Metanephros (tissue), 1 donor: Measurements from ENCODE around the gene PDK2. TPM values are rescaled to one million over a fixed set of nuclear protein-coding genes. Genes with fewer than 3 reads are reported as not detected.

Experiments
- total RNA-seq: library from RNA; depleted of rRNA; stranded (reverse); fragments of >200 nt; gene quantifications from one replicate; pipeline ENCODE4 v1.2.3, GENCODE V29; 2014

The PDK2 gene
- total RNA-seq: 76.7 TPM

DNA sequence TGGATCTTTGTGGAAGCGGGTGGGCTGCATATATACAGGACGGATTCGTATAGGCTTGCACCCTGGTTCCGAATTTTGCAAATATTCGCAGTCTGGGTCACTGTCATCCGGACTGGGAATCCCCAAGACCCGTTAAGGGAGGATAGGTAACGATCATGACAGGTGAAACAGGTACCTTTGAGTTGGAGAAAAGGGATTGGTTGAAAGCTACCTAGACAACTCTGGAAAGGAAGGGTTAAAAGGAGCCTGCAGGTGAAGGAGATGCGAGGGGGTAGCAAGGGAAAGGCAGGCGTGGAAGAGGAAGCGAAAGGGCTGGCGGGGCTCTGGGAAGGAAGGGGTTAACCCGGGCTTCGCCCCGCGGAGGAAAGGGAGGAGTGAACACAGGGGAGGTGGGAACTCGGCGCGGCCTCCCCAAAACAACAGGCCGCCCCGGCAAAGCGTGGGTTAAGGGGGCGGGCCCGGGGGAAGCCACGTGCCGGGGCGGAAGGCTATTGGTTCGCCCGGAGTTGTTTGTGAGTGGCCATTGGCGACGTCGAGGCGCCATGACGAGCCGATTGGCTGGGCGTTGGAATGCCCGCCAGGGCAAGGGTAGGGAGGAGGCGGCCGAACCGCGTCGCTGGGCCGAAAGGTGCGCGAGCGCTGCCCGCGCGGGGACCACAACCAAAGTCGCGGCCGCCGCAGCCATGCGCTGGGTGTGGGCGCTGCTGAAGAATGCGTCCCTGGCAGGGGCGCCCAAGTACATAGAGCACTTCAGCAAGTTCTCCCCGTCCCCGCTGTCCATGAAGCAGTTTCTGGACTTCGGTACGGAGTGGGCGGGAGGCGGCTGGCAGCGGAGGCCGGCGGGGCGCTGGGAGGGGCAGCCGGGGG lies at the start of gene PDK2:
TSS of gene PDK2 (plus strand) at position 599 of the 867 bp plus-strand sequence. CDS start at position 684, 85 bp downstream.

DNA sequence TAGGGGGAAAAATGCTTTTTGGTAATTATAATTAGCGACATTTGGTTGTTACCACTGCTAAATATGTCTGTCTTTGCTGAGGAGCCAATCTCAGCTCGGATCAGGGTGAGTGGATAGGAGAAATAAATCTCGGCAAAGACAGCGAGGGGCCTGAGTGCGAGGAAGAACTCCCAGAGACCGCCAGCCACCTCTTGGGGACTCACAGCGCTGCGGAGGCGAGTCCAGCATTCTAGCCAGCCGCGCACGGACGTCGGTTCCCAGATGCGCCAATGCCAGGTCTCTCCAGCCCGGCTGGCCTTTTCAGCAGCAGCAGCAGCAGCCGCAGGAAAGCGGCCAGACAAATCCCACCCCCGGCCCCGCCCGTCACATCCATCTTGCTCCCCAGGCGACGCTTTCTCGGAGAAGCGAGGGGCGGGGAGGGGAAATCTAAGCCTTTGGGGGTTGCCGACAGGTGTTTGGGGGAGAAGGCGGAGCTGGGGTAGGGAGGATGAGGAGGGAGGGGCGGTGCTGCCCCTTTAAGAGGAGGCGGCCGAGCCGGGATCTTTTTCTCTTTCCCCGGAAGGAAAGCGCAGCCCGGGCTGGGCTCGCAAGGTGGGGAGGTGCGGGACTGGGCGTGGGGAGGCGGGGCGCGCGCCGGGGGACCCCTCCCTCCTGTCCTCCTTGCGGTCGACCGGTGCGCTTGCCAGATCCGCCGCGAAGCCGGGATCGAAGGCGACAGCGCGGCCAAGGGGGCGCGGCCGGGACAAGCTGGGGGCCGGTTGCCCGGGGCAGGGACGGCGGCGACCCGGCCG lies 39.5 kb upstream of the PDK2 start, which contains the start of gene ITGA3:
TSS of gene ITGA3 (plus strand) at position 685 of the 791 bp plus-strand sequence. CDS start 330 bp downstream, outside the sequence.

DNA sequence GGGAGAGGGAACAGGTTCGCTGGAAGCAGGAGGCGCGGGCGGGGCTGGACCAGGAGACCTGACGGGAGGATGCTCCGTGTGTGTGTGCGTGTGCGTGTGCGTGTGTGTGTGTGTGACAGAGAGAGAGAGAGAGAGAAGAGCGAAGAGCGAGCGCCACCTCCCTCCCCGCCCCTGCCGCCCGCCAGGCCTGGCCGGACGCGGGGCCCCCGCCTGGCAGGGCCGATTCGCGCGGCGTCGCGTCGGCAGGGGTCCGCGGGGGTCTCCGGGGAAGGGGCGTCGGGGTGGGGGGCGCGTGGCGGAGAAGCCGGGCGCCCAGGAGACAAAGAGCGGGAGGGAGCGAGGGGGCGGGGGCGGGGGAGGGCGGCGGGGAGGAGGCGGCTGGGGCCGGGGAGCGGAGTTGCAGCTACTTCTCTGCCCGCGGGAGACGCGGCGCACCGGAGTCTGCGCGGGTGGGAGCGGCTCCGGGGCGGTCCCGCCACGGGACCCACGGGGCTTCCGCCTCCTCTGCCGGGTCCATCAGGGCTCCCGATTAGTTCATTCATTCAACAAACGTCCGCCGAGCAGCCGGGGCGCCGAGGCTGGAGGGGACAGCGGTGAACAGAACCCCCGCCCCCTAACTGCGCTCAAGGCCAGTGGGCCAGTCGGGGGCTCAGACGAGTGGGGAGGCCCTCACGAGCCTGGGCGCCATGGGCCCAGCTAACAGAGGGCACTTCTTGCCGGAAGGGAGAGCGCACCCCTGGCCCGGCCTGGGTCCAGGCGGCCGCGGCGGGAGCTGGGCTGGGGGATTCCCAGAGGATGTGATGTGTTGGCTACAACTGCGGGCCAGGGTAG lies 34.8 kb downstream of the PDK2 start, which contains the start of gene SAMD14:
TSS of gene SAMD14 (minus strand) at position 433 of the 831 bp plus-strand sequence. CDS start 5,201 bp downstream, outside the sequence.

DNA sequence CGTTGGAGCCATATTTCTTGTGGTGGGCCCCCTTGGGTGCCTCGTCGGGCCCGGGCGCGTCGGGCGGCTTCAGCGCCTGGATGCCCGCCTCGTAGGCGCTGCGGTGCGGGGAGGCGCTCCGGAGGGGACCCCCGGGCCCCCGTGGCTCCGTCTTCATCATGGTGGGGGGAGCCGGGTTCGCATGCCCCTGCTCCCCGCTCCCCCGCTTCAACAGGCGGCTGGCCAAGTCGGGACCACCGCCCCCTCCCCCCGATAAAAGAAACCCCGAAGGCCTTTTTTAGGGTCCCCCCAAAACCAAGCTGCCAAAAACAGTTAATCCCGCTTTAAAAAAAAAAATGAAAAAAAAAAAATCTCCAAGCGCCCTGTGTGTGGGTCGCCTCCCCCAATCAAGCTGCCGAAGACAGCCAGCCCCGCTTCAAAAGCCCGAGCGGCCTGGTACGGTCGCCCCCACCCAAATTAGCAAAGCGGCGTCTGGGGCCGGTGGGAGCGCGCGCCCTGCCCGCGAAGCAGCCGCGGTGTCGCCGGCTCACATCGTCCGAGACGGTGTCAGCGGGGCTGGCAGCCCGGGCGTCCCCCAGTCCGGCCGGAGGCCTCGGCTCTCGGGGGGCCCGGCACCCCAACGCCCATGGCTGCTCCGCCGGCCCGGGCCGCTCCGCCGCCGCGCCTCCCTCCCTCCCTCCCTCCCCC lies 55.3 kb downstream of the PDK2 start, which contains the start of gene PPP1R9B:
TSS of gene PPP1R9B (minus strand) at position 324 of the 687 bp plus-strand sequence. CDS start at position 160, 164 bp downstream.

Other genes with a start within 250 kb of the PDK2 start
- not detected for gene TAC4, start 247.3 kb upstream of the PDK2 start, total RNA-seq
- gene DLX4, start 126.2 kb upstream of the PDK2 start, total RNA-seq: not detected
- gene DLX3, start 100.1 kb upstream of the PDK2 start, total RNA-seq: 0.41 TPM
- 92.5 TPM for gene ITGA3, start 39.2 kb upstream of the PDK2 start, total RNA-seq
- gene SAMD14, start 34.8 kb downstream of the PDK2 start, total RNA-seq: 7.1 TPM
- 27.6 TPM for gene PPP1R9B, start 55.3 kb downstream of the PDK2 start, total RNA-seq
- 58.7 TPM for gene SGCA, start 70.7 kb downstream of the PDK2 start, total RNA-seq
- 1,442 TPM for gene COL1A1, start 106.3 kb downstream of the PDK2 start, total RNA-seq
- gene TMEM92, start 179.1 kb downstream of the PDK2 start, total RNA-seq: 0.58 TPM